ENCODE results near the gene FBXO30.

FBXO30 gene

DNA sequence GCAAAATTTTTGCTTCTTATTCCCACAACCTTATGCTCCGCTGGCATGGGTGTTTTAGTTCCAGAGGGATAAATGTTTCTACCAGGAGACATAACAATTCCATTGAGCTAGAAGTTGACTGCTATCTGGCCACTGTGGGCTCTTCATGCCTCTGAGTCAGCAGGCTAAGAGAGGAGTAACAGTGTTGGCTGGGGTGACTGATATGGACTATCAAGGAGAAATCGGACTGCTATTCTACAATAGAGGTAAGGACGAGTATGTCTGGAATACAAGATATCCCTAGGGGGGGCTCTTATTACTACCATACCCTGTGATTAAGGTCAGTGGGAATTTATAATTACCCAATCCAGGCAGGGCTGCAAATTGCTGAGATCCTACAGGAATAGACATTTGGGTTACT, 26.9 kb downstream of the FBXO30 start:
- Histone ChIP-seq H3K9me3 (replicated peaks; ENCODE audit: low read length) (no peaks in the 10 kb centered on the region), H3K4me1 (ENCODE audit: control insufficient read depth, insufficient read depth, low read length) (no peaks in the 10 kb centered on the region), H3K9ac (ENCODE audit: low read depth, low read length) (no peak overlapping the region), H3K36me3 (ENCODE audit: insufficient read depth, low read length) (peaks cover 14% of the 10 kb centered on the region), H3K27me3 (ENCODE audit: control insufficient read depth, insufficient read depth, low read length) (no peaks in the 10 kb centered on the region), H3K4me2 (ENCODE audit: low read length) (no peak overlapping the region), H3K4me3 (ENCODE audit: low read length) (no peak overlapping the region)

- H3K27me3 ChIP-seq (ENCODE audit: control insufficient read depth, insufficient read depth, low read length): no peaks in the 10 kb centered on the region
- peaks cover 10% of the 10 kb centered on the region for H3K36me3 ChIP-seq (ENCODE audit: insufficient read depth, low read length)
- H3K4me3 ChIP-seq (ENCODE audit: low read length): no peak overlapping the region
- no peak overlapping the region for H3K9ac ChIP-seq (ENCODE audit: low read depth, low read length)
- no peaks in the 10 kb centered on the region for H3K9me3 ChIP-seq (replicated peaks; ENCODE audit: low read length)
- H3K4me2 ChIP-seq (ENCODE audit: low read length): no peak overlapping the region
- H3K4me1 ChIP-seq (ENCODE audit: control insufficient read depth, insufficient read depth, low read length): no peaks in the 10 kb centered on the region
These were observed 29.9 kb downstream of the FBXO30 start for GRCh38 chr6:145784683-145785082.

GRCh38 chr6:145783796-145784195, 30.8 kb downstream of the FBXO30 start:
- Histone ChIP-seq H3K9ac (ENCODE audit: low read depth, low read length) (no peak overlapping the region), H3K27me3 (ENCODE audit: control insufficient read depth, insufficient read depth, low read length) (no peaks in the 10 kb centered on the region), H3K4me2 (ENCODE audit: low read length) (no peak overlapping the region), H3K4me1 (ENCODE audit: control insufficient read depth, insufficient read depth, low read length) (no peaks in the 10 kb centered on the region), H3K4me3 (ENCODE audit: low read length) (no peak overlapping the region), H3K9me3 (replicated peaks; ENCODE audit: low read length) (no peaks in the 10 kb centered on the region), H3K36me3 (ENCODE audit: insufficient read depth, low read length) (peaks cover 10% of the 10 kb centered on the region)

GRCh38 chr6:145772846-145773245, 41.7 kb downstream of the FBXO30 start:
- Histone ChIP-seq H3K36me3 (ENCODE audit: insufficient read depth, low read length) (no peaks in the 10 kb centered on the region), H3K9ac (ENCODE audit: low read depth, low read length) (no peak overlapping the region), H3K9me3 (replicated peaks; ENCODE audit: low read length) (no peaks in the 10 kb centered on the region), H3K4me1 (ENCODE audit: control insufficient read depth, insufficient read depth, low read length) (no peaks in the 10 kb centered on the region), H3K4me2 (ENCODE audit: low read length) (no peak overlapping the region), H3K27me3 (ENCODE audit: control insufficient read depth, insufficient read depth, low read length) (no peaks in the 10 kb centered on the region), H3K4me3 (ENCODE audit: low read length) (no peak overlapping the region)

DNA sequence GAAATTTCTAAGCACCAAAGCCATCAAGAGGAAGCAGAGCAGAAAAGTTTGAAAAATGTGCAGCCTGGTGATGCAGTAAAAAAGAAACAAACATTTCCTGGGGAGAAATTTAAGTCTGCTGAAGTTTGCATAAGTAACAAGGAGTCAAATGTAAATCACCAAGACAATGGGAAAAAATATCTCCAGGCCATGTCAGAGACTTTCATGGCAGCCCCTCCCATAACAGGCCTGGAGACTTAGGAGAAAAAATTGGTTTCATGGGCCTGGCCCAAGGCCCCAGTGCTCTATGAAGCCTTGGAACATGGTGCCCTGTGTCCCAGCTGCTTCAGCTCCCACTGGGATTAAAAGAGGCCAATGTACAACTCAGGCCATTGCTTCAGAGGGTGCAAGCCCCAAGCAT, 49.1 kb downstream of the FBXO30 start:
- no peaks in the 10 kb centered on the region for H3K27me3 ChIP-seq (ENCODE audit: control insufficient read depth, insufficient read depth, low read length)
- no peaks in the 10 kb centered on the region for H3K36me3 ChIP-seq (ENCODE audit: insufficient read depth, low read length)
- H3K9ac ChIP-seq (ENCODE audit: low read depth, low read length): no peak overlapping the region
- H3K9me3 ChIP-seq (replicated peaks; ENCODE audit: low read length): no peaks in the 10 kb centered on the region
- H3K4me1 ChIP-seq (ENCODE audit: control insufficient read depth, insufficient read depth, low read length): no peaks in the 10 kb centered on the region
- H3K4me2 ChIP-seq (ENCODE audit: low read length): no peak overlapping the region
- no peak overlapping the region for H3K4me3 ChIP-seq (ENCODE audit: low read length)

DNA sequence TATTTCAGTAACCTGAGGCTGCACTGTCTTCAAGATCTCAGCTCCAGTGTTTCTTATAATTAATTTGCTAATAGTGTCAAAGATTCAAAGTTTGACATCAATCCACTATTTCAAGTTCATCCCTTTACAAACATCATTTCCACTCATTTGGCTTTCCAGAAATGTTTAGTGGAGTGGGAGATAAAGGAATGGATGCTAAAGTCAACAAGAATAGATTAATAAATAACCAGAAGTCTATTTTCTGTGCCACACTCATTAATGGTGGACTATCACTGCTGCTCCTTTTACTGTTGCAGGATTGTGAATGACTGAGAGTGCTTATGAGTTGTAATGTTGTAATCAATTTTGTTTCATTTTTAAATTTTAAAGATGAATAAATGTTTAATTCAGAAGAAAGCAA, 50.9 kb downstream of the FBXO30 start:
- H3K4me2 ChIP-seq (ENCODE audit: low read length): no peak overlapping the region
- no peaks in the 10 kb centered on the region for H3K4me1 ChIP-seq (ENCODE audit: control insufficient read depth, insufficient read depth, low read length)
- H3K4me3 ChIP-seq (ENCODE audit: low read length): no peak overlapping the region
- H3K36me3 ChIP-seq (ENCODE audit: insufficient read depth, low read length): no peaks in the 10 kb centered on the region
- no peaks in the 10 kb centered on the region for H3K27me3 ChIP-seq (ENCODE audit: control insufficient read depth, insufficient read depth, low read length)
- no peak overlapping the region for H3K9ac ChIP-seq (ENCODE audit: low read depth, low read length)
- H3K9me3 ChIP-seq (replicated peaks; ENCODE audit: low read length): no peaks in the 10 kb centered on the region

- Histone ChIP-seq H3K9ac (ENCODE audit: low read depth, low read length) (no peak overlapping the region), H3K4me1 (ENCODE audit: control insufficient read depth, insufficient read depth, low read length) (peaks cover under 1% of the 10 kb centered on the region), H3K4me3 (ENCODE audit: low read length) (no peak overlapping the region), H3K27me3 (ENCODE audit: control insufficient read depth, insufficient read depth, low read length) (no peaks in the 10 kb centered on the region), H3K4me2 (ENCODE audit: low read length) (no peak overlapping the region), H3K9me3 (replicated peaks; ENCODE audit: low read length) (no peaks in the 10 kb centered on the region), H3K36me3 (ENCODE audit: insufficient read depth, low read length) (no peaks in the 10 kb centered on the region)
These were observed 53.0 kb downstream of the FBXO30 start for GRCh38 chr6:145761584-145761983.

- H3K36me3 ChIP-seq (ENCODE audit: insufficient read depth, low read length): no peaks in the 10 kb centered on the region
These were observed 56.5 kb downstream of the FBXO30 start for GRCh38 chr6:145758113-145758512.

GRCh38 chr6:145756170-145756662, 58.4 kb downstream of the FBXO30 start:
- Histone ChIP-seq H3K36me3 (ENCODE audit: insufficient read depth, low read length) (no peaks in the 10 kb centered on the region), H3K9ac (ENCODE audit: low read depth, low read length) (no peak overlapping the region), H3K27me3 (ENCODE audit: control insufficient read depth, insufficient read depth, low read length) (no peaks in the 10 kb centered on the region), H3K4me3 (ENCODE audit: low read length) (no peak overlapping the region), H3K9me3 (replicated peaks; ENCODE audit: low read length) (no peaks in the 10 kb centered on the region), H3K4me2 (ENCODE audit: low read length) (no peak overlapping the region), H3K4me1 (ENCODE audit: control insufficient read depth, insufficient read depth, low read length) (peaks cover 3% of the 10 kb centered on the region)

More at GRCh38 chr6:145758113-145758512, 56.5 kb downstream of the FBXO30 start:
- no peaks in the 10 kb centered on the region for H3K9me3 ChIP-seq (replicated peaks; ENCODE audit: low read length)
- no peak overlapping the region for H3K9ac ChIP-seq (ENCODE audit: low read depth, low read length)
- peaks cover 3% of the 10 kb centered on the region for H3K4me1 ChIP-seq (ENCODE audit: control insufficient read depth, insufficient read depth, low read length)
- H3K4me3 ChIP-seq (ENCODE audit: low read length): no peak overlapping the region
- H3K27me3 ChIP-seq (ENCODE audit: control insufficient read depth, insufficient read depth, low read length): no peaks in the 10 kb centered on the region
- H3K4me2 ChIP-seq (ENCODE audit: low read length): no peak overlapping the region

DNA sequence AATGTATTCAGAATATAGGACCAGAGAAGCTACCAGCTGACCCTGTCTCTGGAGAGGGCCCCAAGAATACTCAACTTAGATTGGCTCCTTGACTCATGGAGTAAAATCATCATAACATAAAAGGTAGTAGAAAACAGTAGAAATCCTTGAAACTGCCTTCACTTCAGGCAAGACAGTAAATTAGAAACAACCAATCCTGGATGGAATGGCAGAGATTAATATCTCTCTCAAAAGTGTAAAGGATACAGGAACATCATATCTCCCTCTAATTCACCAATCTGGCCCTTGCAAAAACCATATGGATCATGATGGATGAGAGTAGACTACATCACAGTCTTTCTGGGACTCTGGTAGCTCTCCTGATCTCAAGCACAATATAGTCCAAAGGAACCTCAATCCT, 58.9 kb downstream of the FBXO30 start:
- no peak overlapping the region for H3K9ac ChIP-seq (ENCODE audit: low read depth, low read length)
- H3K36me3 ChIP-seq (ENCODE audit: insufficient read depth, low read length): no peaks in the 10 kb centered on the region
- H3K4me1 ChIP-seq (ENCODE audit: control insufficient read depth, insufficient read depth, low read length): peaks cover 3% of the 10 kb centered on the region
- no peak overlapping the region for H3K4me2 ChIP-seq (ENCODE audit: low read length)
- no peaks in the 10 kb centered on the region for H3K27me3 ChIP-seq (ENCODE audit: control insufficient read depth, insufficient read depth, low read length)
- no peaks in the 10 kb centered on the region for H3K9me3 ChIP-seq (replicated peaks; ENCODE audit: low read length)
- no peak overlapping the region for H3K4me3 ChIP-seq (ENCODE audit: low read length)

DNA sequence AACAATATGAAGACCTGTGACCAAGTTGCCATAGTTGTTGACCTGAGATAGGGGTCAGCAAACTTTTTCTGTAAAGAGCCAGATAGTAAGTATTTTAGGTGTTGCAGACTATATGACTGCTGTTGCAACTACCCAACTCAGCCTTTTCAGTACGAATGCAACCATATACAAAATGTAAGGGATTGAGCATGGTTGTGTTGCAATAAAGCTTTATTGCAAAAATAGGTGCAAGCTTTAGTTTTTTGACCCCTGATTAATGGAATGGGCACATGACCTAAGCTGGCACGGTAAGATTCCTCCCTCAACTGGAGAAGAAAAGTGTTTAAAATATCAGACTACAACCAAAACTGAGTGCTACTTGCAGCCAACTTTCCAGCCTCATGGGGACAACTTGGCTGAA, 62.0 kb downstream of the FBXO30 start:
- Histone ChIP-seq H3K4me1 (ENCODE audit: control insufficient read depth, insufficient read depth, low read length) (peaks cover 14% of the 10 kb centered on the region), H3K27me3 (ENCODE audit: control insufficient read depth, insufficient read depth, low read length) (no peaks in the 10 kb centered on the region), H3K9ac (ENCODE audit: low read depth, low read length) (no peak overlapping the region), H3K9me3 (replicated peaks; ENCODE audit: low read length) (no peaks in the 10 kb centered on the region), H3K4me2 (ENCODE audit: low read length) (no peak overlapping the region), H3K36me3 (ENCODE audit: insufficient read depth, low read length) (no peaks in the 10 kb centered on the region), H3K4me3 (ENCODE audit: low read length) (no peak overlapping the region)

DNA sequence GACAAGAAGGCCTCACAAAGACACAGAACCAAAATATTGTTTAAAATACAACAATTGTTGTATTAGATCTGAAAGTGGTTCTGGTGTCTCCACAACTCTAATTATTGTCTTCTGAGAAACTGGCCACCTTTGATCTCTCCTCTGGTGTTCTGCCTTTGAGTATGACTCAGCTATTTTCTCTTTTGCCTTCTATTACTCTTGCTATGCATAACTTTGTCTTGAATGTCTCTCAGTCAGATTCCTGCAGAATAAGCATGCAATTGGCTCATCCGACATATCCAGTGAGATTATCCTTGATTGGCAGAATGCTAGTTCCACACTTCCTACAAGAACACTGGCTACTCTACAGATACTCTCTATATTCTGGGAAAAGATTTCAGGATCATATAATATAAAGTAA, 65.0 kb downstream of the FBXO30 start:
- Histone ChIP-seq H3K4me2 (ENCODE audit: low read length) (peak overlapping the region; percentile 26), H3K27me3 (ENCODE audit: control insufficient read depth, insufficient read depth, low read length) (no peaks in the 10 kb centered on the region), H3K36me3 (ENCODE audit: insufficient read depth, low read length) (no peaks in the 10 kb centered on the region), H3K9me3 (replicated peaks; ENCODE audit: low read length) (no peaks in the 10 kb centered on the region), H3K9ac (ENCODE audit: low read depth, low read length) (peak overlapping the region; percentile 26), H3K4me3 (ENCODE audit: low read length) (peak overlapping the region; percentile 28), H3K4me1 (ENCODE audit: control insufficient read depth, insufficient read depth, low read length) (peaks cover 11% of the 10 kb centered on the region)
